Activated naive CD4-positive, alpha-beta T cell treated with anti-CD3 and anti-CD28 coated beads for 36 hours (primary cell): Measurements from ENCODE around the gene PHAX. TPM values are rescaled to one million over a fixed set of nuclear protein-coding genes. Genes with fewer than 3 reads are reported as not detected.
"Not testable (repeated sequence)": the region's sequence is repeated elsewhere in the genome, so short reads cannot be mapped to it uniquely, and the experiment has no call there.

ENCODE experiments used
- CTCF ChIA-PET: fragments of 350-600 bp; sonication (Branson Sonifier 250); formaldehyde crosslinking; loops from one replicate; lab custom pipeline; 2021; ENCODE audit warnings: antibody characterized with exemption; lab: Charles Lee
- DNase-seq: peaks from one replicate; pipeline ENCODE4 v3.0.0-alpha.2; 2020
- H3K27ac Mint-ChIP-seq: one replicate; pipeline ENCODE4 v1.8.0; 2021; ENCODE audit warnings: mild to moderate bottlenecking, mixed read lengths
- H3K27me3 Mint-ChIP-seq: one replicate; pipeline ENCODE4 v1.8.0; 2021; ENCODE audit warnings: low read depth, mixed read lengths
- H3K36me3 Mint-ChIP-seq: one replicate; pipeline ENCODE4 v1.8.0; 2021; ENCODE audit warnings: low read depth, mixed read lengths
- H3K4me1 Mint-ChIP-seq: one replicate; pipeline ENCODE4 v1.8.0; 2021; ENCODE audit warnings: low read depth, mixed read lengths
- H3K4me3 Mint-ChIP-seq: one replicate; pipeline ENCODE4 v1.8.0; 2021; ENCODE audit warnings: mild to moderate bottlenecking, moderate library complexity, mixed read lengths
- H3K9me3 Mint-ChIP-seq: one replicate; pipeline ENCODE4 v1.8.0; 2021; ENCODE audit warnings: mixed read lengths
- intact Hi-C: fragments of 100-400 bp; cut with micrococcal nuclease; formaldehyde crosslinking; loops from one replicate; pipeline ENCODE4 v1.15.1; 2023
- total RNA-seq, 2 experiments: library from RNA; stranded (reverse); gene quantifications; one replicate each; pipeline ENCODE4 v1.2.3, GENCODE V29; 2021

PHAX gene
- total RNA-seq, 2 experiments from 2014 or later = 34.9 to 37.2 TPM

DNA sequence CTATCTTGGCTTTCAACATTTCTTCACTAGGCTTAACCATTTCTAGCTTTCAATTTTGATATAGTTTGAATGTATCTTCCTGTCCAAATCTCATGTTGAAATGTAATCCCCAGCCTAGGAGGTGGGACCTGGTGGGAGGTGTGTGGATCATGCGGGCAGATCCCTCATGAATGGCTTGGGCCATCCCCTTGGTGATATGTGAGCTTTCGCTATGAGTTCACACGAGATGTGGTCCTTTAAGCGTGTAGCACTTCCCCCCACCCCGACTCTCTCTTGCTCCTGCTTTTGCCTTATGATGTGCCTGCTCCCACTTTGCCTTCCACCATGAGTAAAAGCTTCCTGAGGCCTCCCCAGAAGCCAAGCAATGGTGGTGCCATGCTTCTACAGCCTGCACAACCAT lies 40.6 kb downstream of the PHAX start:
- Mint-ChIP-seq H3K36me3 (no peaks in the 10 kb centered on the region), H3K27me3 (no peaks in the 10 kb centered on the region), H3K4me1 (no peaks in the 10 kb centered on the region), H3K9me3 (peaks cover 7% of the 10 kb centered on the region), H3K27ac (no peak overlapping the region), H3K4me3 (no peak overlapping the region)
- no peak for DNase-seq
- intact Hi-C loops = no loop called here
- CTCF ChIA-PET = interaction anchor here (1.1 to 1.2 kb wide), 2 partner anchors 16 to 673 kb away, joined by 3 read pairs; no protein-coding TSS in a partner anchor

DNA sequence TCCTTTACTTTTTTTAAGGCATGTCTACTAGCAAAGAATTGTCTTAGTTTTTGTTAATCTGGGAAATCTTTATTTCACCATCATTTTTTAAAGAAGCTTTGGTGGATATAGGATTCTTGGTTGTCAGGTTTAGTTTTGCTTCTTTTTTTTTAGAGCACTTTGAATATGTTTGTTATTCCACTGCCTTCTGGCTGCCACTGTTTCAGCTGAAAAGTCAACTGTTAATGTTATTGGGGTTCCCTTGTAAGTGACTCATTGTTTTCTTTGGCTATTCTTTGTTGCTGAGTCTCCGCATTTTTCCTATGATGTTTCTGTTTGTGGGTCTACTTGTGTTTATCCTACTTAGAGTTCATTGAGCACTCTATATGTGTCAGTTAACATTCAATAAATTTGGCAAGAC lies 44.4 kb downstream of the PHAX start:
- intact Hi-C loops = no loop called here
- no peak overlapping the region for H3K4me3 Mint-ChIP-seq
- no peak overlapping the region for H3K27ac Mint-ChIP-seq
- no peaks in the 10 kb centered on the region for H3K27me3 Mint-ChIP-seq
- H3K9me3 Mint-ChIP-seq = peaks cover 7% of the 10 kb centered on the region
- CTCF ChIA-PET = interaction anchor here (0.6 kb wide), 1 partner anchor 165 kb away, joined by 3 read pairs; no protein-coding TSS in a partner anchor
- no peaks in the 10 kb centered on the region for H3K36me3 Mint-ChIP-seq
- H3K4me1 Mint-ChIP-seq = no peaks in the 10 kb centered on the region
- no peak for DNase-seq

DNA sequence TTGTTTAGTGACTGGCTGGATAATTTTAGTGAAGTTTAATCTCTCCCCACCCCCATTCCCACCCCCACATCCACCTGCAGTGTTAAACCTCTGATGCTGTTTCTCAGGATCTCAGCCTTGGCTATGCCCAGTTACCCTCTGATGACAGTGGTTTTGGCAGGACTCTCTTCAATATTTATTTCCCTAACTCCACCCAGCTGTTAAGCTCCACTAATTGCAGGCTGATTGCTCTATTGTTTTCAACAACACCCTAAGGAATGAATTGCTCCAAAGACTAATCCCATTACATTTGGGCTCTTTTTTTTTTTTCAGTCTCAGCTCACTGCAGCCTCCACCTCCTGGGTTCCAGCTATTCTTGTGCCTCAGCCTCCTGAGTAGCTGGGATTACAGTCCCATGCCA lies 46.3 kb downstream of the PHAX start:
- H3K9me3 Mint-ChIP-seq = peaks cover 7% of the 10 kb centered on the region
- no peak overlapping the region for H3K4me3 Mint-ChIP-seq
- no peaks in the 10 kb centered on the region for H3K4me1 Mint-ChIP-seq
- no peak overlapping the region for H3K27ac Mint-ChIP-seq
- CTCF ChIA-PET = interaction anchor here (0.6 kb wide), 1 partner anchor 29 kb away, joined by 3 read pairs; no protein-coding TSS in a partner anchor
- intact Hi-C loops = no loop called here
- H3K36me3 Mint-ChIP-seq = no peaks in the 10 kb centered on the region
- no peaks in the 10 kb centered on the region for H3K27me3 Mint-ChIP-seq
- no peak for DNase-seq

DNA sequence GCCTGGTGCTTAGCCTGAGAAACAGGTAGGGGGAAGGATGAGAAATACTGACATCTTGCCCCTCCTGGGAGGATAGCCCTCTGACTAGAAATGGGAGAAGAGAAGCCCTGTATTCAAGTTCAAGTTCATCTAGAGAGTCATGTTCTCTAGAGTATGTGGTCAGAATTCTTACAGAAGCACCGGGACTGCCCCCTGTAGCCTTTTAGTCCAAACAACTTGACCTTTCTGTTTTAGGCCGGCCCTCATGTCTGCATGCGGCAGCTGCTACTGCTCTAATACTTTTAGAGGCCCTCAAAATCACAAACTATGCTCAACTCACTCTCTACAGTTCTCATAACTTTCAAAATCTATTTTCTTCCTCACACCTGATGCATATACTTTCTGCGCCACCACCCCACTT lies 47.7 kb downstream of the PHAX start:
- Mint-ChIP-seq H3K36me3 (no peaks in the 10 kb centered on the region), H3K27ac (no peak overlapping the region), H3K27me3 (no peaks in the 10 kb centered on the region), H3K4me1 (no peaks in the 10 kb centered on the region), H3K9me3 (peaks cover 7% of the 10 kb centered on the region), H3K4me3 (no peak overlapping the region)
- intact Hi-C loops = no loop called here
- no peak for DNase-seq
- CTCF ChIA-PET = no interaction called here

DNA sequence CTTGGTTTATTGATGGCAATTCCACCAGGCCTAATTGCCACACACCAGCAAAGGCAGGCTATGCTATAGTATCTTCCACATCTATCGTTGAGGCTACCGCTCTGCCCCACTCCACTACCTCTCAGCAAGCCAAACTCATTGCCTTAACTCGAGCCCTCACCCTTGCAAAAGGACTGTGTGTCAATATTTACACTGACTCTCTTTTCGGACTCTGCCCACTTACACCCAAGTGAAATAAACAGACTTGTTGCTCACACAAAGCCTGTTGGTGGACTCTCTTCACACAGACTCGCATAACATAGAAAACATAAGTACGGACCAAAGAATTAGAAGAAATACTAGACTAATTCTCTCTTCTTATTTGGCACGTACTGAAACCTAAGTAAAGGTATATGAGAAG lies 48.3 kb downstream of the PHAX start:
- H3K4me1 Mint-ChIP-seq, H3K27ac Mint-ChIP-seq, H3K36me3 Mint-ChIP-seq, H3K27me3 Mint-ChIP-seq, intact Hi-C loops, DNase-seq, H3K9me3 Mint-ChIP-seq, H3K4me3 Mint-ChIP-seq: not testable (repeated sequence)
- CTCF ChIA-PET = interaction anchor here (0.7 to 1.1 kb wide), 2 partner anchors 328 to 665 kb away, joined by 3 read pairs; no protein-coding TSS in a partner anchor

DNA sequence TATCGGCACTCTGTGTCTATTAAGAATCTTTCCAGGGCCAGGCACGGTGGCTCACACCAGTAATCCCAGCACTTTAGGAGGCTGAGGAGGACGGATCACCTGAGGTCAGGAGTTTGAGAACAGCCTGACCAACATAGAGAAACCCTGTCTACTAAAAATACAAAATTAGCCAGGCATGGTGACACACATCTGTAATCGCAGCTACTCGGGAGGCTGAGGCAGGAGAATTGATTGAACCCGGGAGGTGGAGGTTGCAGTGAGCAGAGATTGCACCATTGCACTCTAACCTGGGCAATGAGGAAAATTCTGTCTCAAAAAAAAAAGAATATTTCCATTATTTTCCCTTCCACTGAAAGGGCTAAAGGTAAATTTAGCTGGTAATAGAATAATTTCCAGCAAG lies 49.0 kb downstream of the PHAX start:
- H3K9me3 Mint-ChIP-seq, DNase-seq, intact Hi-C loops, H3K4me1 Mint-ChIP-seq, H3K36me3 Mint-ChIP-seq, H3K27me3 Mint-ChIP-seq, H3K27ac Mint-ChIP-seq, H3K4me3 Mint-ChIP-seq: not testable (repeated sequence)
- CTCF ChIA-PET = interaction anchor here (0.6 to 1.1 kb wide), 3 partner anchors 397 to 786 kb away, joined by 3 to 4 read pairs (median 3); no protein-coding TSS in a partner anchor

DNA sequence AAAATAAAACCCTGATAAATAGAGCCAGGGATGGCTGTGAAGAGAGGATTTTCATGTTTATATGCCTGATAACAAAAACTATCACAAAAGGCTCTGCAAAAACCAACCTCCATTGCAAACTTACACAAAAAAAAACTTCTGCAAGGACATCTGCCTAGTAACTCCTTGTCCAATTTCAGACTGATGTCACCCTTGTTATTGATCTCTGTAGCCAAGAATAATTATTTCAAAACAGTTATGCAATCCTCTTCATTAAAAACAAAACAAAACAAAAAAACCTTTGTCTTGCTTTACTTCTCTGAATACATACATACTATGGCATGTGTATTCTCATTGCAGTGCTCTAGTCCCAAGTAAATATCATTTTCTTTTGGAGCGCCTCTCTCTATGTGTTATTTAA lies 49.7 kb downstream of the PHAX start:
- Mint-ChIP-seq H3K27me3 (no peaks in the 10 kb centered on the region), H3K36me3 (no peaks in the 10 kb centered on the region), H3K4me1 (no peaks in the 10 kb centered on the region), H3K9me3 (peaks cover 3% of the 10 kb centered on the region), H3K4me3 (no peak overlapping the region), H3K27ac (no peak overlapping the region)
- CTCF ChIA-PET = interaction anchor here (0.6 to 0.7 kb wide), 2 partner anchors 397 to 786 kb away, joined by 3 to 4 read pairs; no protein-coding TSS in a partner anchor
- intact Hi-C loops = no loop called here
- no peak for DNase-seq

DNA sequence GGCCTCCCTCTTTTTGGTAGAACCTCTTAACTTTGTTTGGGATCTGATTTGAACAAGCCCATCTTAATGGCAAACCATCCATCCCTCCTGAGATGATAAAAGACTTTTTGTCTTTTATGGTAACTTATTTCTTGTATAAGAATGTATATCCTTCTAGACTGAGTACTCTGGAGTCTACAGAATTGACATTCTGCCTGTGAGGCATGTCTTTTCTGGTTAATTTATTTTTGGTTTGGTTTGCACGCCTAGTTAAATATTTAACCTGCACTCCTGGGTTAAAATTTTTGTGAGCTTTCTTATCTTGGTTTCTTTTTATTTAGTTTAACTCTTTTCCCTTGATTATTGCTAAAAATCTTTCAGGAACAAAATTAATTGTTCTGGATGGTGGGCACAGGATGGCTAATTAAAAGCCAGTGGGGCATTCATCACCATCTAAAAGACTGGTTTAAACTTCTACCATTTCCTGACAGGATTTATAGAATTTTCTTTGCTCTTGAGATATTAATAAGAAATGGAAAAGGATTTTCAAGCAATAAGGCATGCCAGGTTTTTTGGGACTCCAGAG lies 50.3 kb downstream of the PHAX start:
- no peak overlapping the region for H3K4me3 Mint-ChIP-seq
- no peaks in the 10 kb centered on the region for H3K36me3 Mint-ChIP-seq
- intact Hi-C loops = no loop called here
- CTCF ChIA-PET = interaction anchor here (1.0 kb wide), 1 partner anchor 840 kb away, joined by 3 read pairs; no protein-coding TSS in a partner anchor
- H3K4me1 Mint-ChIP-seq = no peaks in the 10 kb centered on the region
- no peak overlapping the region for H3K27ac Mint-ChIP-seq
- no peaks in the 10 kb centered on the region for H3K27me3 Mint-ChIP-seq
- H3K9me3 Mint-ChIP-seq = no peaks in the 10 kb centered on the region
- no peak for DNase-seq

DNA sequence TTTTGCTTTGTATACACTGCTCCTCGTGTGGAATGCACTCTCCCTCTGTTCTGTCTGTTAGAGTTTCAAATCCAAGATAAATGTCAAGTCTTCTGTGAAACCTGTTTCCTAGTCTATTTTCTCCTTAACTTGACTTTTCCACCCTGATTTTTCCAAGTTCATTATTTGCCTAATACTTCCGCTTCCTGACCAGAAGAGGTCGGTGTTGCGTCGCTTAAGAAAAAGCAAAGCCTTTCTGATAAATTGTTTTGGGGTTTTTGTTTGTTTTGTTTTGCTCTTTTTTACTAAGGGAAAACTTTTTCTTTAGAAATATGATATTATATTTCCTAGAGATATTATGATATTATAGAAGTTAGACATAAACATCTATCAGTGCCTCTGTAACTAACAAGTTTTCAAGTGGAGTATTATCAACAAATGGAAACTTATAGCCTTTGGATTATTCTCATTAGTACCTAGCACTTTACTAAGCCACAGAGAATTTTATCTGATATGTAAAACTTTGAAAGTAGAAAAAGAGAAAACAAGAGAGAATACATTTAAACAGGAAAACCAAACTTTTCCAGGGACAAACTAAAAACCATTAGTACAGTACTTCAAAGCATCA lies 55.8 kb downstream of the PHAX start:
- Mint-ChIP-seq H3K27ac (no peak overlapping the region), H3K4me3 (no peak overlapping the region), H3K36me3 (no peaks in the 10 kb centered on the region), H3K4me1 (peaks cover 4% of the 10 kb centered on the region), H3K27me3 (no peaks in the 10 kb centered on the region), H3K9me3 (no peaks in the 10 kb centered on the region)
- CTCF ChIA-PET = interaction anchor here (1.0 to 1.7 kb wide), 6 partner anchors 20 to 840 kb away, joined by 3 to 5 read pairs (median 3); no protein-coding TSS in a partner anchor
- intact Hi-C loops = loop anchor here (1.0 to 5.0 kb wide), 8 partner anchors 124 to 837 kb away; no protein-coding TSS in a partner anchor
- DNase-seq = peak; percentile 48

DNA sequence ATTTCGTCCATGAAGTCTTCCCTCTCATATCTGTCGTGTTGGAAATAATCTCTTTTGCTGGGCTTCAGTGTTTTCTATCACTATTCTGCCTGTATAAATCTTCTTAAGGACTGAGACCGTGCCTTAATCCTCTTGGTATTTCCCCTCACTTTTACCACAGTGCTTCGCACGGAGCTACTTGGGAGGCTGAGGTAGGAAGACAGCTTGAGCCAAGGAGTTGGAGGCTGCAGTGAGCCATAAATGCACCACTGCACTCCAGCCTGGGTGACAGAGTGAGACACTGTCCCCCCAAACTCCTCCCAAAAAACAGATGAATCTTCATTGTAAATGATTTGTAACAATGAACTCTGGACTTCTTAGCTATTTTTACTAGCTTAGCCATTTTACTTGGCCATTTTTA lies 57.8 kb downstream of the PHAX start:
- peaks cover 4% of the 10 kb centered on the region for H3K4me1 Mint-ChIP-seq
- no peak for DNase-seq
- CTCF ChIA-PET = interaction anchor here (0.6 to 1.8 kb wide), 6 partner anchors 16 to 143 kb away, joined by 3 to 6 read pairs (median 4); no protein-coding TSS in a partner anchor
- no peaks in the 10 kb centered on the region for H3K9me3 Mint-ChIP-seq
- H3K27me3 Mint-ChIP-seq = no peaks in the 10 kb centered on the region
- H3K4me3 Mint-ChIP-seq = no peak overlapping the region
- H3K36me3 Mint-ChIP-seq = no peaks in the 10 kb centered on the region
- intact Hi-C loops = loop anchor here (5.0 kb wide), 2 partner anchors 209 to 321 kb away; no protein-coding TSS in a partner anchor
- no peak overlapping the region for H3K27ac Mint-ChIP-seq

DNA sequence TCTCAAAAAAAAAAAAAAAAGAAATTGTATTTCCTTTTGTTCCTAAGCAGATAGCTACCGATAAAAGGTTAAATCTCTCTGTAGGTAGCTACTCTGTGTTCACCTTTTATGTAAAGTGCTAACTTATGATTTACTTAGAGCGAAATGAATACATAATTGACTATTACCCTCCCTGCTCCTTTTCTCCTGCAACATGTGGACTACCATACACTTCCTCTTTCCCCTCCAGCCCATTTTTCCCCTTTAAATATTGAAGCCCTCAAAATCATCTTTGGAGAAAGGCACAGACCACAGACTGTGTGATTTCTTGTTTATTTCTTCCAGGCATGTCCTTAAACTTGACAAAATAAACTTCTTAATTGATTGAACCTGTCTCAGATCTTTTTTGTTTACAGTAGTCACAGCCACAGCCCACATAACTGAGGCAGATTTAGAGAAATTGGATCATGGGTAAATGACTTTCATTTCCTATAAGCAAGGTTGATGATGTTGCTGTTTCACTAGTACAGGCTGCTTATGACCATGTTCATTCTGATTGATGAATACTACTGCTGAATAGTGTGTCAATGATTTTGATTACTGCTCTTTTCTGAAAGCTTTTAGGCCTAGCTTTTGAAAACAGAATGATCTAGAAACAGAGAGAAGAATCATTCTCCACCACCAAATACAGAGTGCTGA lies 59.2 kb downstream of the PHAX start:
- intact Hi-C loops = loop anchor here (5.0 kb wide), 2 partner anchors 207 to 323 kb away; no protein-coding TSS in a partner anchor
- CTCF ChIA-PET = interaction anchor here (0.7 to 1.8 kb wide), 4 partner anchors 11 to 135 kb away, joined by 3 to 8 read pairs (median 4); no protein-coding TSS in a partner anchor

DNA sequence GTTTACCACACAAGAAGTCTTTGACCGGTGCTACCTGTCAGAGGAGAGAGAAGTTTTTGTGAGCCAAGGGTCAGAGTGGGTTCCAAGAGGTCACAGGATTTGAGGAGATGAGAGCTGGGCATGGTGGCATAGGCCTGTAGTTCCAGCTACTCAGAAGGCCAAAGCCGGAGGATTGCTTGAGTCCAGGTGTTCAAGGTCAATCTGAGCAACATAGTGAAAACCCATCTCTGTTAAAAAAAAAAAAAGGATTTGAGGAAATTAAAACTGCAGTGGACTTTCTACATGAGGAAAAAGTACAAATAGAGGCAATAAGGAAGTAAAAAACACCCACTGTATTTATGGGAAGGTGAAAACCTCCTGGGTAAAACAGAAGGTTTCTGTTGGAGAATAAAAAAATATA lies 63.8 kb downstream of the PHAX start:
- H3K4me3 Mint-ChIP-seq = no peak overlapping the region
- H3K9me3 Mint-ChIP-seq = no peaks in the 10 kb centered on the region
- no peaks in the 10 kb centered on the region for H3K36me3 Mint-ChIP-seq
- intact Hi-C loops = no loop called here
- H3K27ac Mint-ChIP-seq = no peak overlapping the region
- peaks cover 4% of the 10 kb centered on the region for H3K4me1 Mint-ChIP-seq
- H3K27me3 Mint-ChIP-seq = no peaks in the 10 kb centered on the region
- CTCF ChIA-PET = no interaction called here
- no peak for DNase-seq

More for the DNA sequence above, 59.2 kb downstream of the PHAX start:
- Mint-ChIP-seq H3K27me3 (no peaks in the 10 kb centered on the region), H3K4me1 (peaks cover 4% of the 10 kb centered on the region), H3K9me3 (no peaks in the 10 kb centered on the region), H3K4me3 (no peak overlapping the region), H3K27ac (no peak overlapping the region), H3K36me3 (no peaks in the 10 kb centered on the region)
- DNase-seq = no peak
